DMS 273 treated with DMSO at 0.1 percent for 48 hours (cell line): ENCODE measurements around the gene CACNA1D.
"Not testable (repeated sequence)": the region's sequence is repeated elsewhere in the genome, so short reads cannot be mapped to it uniquely, and the experiment has no call there.

Source experiments
- DNase-seq: peaks from one replicate; lab custom pipeline; 2025; lab: John Stamatoyannopoulos, UW

CACNA1D gene

DNA sequence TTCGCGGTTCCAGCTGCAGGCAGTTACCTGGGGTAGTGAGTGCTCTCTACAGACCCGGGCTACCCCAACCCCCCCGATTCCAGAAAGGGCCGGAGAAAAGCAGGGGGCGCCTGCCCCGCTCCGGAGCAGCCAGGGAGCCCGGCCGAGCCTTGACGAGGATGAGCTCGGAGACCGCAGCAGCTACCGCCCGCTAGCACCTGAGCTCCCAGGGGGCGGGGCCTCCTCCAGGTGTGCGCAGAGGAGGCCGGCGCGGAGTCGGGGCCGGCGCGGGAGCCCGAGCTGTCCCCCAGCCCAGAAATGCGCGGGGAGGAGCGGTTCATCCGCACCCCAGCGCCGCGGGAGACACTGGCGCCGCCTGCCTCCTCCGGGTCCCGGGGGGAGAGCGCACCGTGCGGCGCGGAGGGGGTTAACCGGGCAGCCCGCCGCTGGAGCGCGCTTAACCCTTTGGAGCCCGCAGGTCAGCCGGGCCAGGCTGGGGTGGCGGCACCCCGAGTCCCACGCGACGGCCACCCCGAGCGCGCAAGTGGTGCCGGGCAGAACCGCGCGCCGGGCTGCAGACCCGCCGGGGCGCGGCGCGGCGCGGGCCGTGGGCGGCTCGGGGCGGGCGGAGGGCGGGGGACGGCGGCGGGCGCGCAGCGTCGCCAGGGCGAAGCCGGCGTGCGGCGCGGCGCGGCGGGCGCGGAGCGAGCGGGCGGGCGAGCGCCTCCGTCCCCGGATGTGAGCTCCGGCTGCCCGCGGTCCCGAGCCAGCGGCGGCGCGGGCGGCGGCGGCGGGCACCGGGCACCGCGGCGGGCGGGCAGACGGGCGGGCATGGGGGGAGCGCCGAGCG lies at the start of gene CACNA1D:
Gene CACNA1D, plus strand, starts transcription at position 649 of the 829 bp plus-strand sequence. CDS start 556 bp downstream, outside the sequence.
- no peak for DNase-seq

DNA sequence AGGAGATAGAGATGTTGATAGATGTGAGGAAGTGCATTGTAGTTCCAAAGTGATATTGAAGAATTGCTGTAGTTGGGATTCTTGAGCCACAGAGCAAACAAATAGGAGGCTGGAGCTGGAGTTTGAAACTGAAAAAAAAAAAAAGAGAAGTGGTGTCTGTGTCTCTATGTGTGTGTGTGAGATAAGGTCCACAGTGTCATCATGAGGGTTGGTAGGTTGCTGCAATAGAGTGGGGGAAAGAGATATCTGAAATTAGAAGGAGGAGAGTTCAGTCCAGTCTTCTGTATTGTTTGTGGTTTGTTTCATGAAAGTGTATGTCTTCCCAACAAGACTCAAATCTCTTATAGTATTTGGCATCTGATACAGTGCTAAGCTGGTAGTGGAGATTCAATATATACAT lies 37.3 kb upstream of the CACNA1D start:
- no peak for DNase-seq

DNA sequence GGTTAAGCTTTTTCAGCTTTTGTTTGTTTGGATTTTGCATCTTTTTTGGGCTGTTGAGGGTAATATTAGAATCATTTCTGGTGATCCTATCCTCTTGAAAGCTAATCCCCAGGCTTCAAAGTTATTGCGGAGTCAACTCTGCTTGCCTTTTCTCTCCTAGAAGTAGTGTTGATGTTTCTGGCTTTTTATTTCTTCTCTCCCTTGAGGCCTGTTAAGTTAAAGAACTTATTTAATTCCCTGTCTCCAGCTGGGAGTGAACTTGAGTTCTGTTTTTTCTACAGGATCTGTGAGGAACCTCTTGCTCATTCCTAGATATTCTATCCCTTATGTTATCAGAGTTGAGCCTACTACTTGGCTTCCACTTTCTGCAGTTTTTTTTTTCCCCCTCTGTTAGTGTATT lies 34.1 kb upstream of the CACNA1D start:
- DNase-seq = no peak

DNA sequence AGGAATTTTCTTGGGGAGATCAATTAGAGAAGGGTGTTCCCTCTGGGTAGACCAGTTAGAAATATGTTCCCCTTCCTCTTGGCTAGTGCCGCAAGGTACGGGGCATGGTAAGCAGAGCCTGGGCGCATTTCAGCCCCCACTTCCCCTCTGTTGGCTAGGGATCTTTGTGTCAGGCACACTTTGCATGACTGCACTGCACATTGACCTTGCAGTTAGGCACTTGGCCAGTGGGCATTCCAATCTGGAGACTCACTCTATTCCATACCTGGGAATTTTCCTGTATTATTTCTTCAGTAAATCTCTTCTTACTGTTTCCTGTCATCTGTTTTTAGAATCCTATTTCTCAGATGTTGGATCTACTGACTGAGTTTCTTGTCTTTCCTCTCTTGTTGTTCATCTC lies 30.0 kb upstream of the CACNA1D start:
- DNase-seq = no peak

DNA sequence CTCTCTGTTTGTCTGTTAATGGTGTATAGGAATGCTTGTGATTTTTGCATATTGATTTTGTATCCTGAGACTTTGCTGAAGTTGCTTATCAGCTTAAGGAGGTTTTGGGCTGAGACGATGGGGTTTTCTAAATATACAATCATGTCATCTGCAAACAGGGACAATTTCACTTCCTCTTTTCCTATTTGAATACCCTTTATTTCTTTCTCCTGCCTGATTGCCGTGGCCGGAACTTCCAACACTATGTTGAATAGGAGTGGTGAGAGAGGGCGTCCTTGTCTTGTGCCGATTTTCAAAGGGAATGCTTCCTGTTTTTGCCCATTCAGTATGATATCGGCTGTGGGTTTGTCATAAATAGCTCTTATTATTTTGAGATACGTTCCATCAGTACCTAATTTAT lies 24.7 kb upstream of the CACNA1D start:
- DNase-seq = not testable (repeated sequence)

DNA sequence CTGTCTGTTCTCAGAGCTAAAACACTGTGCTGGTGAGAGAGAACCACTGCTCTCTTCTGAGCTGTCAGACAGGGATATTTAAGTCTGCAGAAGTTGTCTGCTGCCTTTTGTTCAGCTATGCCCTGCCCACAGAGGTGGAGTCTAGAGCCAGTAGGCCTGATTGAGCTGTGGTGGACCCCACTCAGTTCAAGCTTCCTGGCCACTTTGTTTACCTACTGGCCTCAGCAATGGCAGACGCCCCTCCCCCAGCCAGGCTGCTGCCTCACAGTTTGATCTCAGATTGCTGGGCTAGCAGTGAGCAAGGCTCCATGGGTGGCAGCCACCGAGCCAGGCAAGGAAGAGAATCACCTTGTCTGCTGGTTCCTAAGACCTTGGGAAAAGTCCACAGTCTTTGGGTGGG lies 21.0 kb upstream of the CACNA1D start:
- no peak for DNase-seq

DNA sequence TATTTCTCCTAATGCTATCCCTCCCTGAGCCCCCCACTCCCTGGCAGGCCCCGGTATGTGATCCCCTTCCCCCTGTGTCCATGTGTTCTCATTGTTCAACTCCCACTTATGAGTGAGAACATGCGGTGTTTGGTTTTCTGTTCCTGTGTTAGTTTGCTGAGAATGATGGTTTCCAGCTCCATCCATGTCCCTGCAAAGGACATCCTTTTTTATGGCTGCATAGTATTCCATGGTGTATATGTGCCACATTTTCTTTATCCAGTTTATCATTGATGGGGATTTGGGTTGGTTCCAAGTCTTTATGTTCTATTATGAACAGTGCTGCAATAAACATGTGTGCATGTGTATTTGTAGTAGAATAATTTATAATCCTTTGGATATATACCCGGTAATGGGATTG lies 18.0 kb upstream of the CACNA1D start:
- not testable (repeated sequence) for DNase-seq

DNA sequence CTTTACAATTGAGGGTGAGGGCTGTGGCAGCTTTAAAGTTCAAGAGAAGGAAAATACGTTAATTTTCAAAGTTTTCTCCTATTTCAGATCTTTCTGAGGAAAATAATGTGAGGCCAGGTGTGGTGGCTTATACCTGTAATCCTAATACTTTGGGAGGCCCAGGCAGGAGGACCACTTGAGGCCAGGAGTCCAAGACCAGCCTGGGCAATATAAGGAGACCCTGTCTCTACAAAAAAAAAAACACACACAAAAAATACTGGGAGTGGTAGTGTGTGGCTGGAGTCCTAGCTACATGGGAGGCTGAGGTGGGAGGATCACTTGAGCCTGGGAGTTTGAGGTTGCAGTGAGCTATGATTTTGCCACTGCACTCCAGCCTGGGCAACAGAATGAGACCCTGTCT lies 16.7 kb upstream of the CACNA1D start:
- not testable (repeated sequence) for DNase-seq

DNA sequence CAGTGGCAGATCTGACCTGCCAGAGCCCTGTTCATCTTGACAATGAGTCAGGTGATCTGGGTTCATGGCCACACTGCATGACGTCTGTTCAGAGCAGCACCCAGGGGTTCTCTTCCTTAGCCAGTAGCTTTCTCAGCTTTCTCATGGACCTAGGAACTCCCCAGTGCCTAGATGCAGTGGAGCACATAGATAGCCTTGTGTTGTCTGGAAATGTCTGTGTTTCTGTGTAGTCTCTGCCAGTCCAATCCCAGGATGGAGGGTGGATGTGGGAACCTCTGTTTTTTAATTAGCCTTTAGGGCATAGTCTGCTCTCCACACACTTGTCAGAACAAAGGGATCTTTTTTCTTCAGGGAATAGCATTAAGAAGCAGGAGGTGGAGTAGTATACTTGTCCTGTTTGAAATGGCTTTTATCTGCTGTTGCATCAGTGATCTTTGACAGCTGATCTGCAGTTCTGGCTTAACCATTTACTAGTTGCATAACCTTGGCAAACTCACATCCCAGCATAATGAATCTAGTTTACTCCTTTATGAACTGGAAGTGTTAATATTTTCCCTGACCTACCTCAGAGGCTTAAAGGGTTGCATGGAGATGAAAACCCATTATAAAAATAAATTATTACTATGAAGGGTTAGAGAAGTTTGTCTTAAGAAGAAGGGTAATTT lies 16.1 kb upstream of the CACNA1D start:
- no peak for DNase-seq

DNA sequence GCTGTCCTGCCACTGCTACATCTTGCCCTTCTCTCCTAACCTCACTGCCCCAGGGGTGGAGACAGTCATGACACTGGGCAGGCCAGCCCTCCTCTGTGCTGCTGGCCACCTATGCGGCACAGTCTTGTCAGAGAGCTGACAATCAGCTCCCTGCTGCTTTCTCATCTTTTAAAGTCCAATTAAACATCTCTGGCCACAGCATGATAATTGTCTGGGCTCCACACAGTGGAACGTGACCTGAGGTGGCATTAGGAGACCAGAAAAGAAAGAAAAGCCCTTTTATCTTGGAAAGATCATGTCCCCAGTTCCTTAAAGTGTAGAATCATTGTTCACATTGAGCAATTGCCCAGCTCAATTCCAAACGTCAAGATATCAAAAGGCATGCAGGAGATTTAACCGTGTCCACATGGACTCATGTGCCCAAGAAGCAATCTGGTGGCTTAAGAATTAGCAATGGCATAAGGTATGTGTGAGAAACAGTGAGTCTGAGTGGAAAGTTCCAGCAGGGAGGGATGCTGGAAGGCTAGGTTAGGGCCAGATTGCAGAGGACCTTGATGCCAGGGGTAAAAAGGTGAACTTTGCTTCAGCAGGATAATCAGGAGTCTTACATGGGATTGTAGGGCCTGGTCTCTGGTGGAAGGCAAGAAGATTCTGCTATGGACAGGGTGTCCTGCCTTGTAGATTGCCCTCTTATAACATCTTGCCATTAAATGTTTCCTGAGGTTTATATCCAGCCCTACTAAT lies 15.3 kb upstream of the CACNA1D start:
- no peak for DNase-seq

DNA sequence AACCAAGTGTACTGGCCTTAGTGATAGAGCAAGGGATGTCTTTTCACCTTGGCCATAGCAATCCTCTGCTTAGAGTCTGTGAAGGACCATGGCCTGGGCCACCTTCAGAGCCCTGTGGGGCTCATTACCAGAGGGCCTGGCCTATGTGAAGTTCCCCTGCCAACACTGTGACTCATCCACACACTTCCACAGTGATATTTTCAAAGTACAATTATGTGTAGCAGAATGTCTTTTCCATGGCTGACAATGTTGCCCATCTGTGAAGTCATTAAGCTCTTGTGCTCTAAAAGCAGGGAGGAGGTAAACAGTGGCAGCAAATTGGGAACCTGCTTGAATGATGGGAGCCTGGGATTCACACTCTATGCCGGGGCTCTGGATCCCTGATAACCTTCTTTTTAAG lies 12.2 kb upstream of the CACNA1D start:
- DNase-seq = no peak

DNA sequence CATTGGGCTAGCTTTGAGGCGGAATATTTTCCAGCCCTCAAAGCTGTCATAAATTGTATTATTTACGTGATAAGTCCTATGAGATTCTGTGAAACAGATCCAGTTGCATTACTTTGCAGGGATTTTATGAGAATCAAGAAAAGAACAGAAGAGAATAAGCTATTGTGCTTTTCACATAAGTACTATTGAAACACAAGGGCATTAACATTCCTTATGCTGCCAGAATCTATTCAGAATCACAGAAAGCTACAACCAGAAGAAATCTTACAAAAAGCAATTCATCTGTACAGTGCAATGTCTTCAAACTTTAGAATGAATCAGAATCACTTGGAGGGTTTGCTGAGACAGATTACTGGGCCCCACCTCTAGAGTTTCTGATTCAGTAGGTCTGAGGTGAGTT lies 10.6 kb upstream of the CACNA1D start:
- DNase-seq = no peak

DNA sequence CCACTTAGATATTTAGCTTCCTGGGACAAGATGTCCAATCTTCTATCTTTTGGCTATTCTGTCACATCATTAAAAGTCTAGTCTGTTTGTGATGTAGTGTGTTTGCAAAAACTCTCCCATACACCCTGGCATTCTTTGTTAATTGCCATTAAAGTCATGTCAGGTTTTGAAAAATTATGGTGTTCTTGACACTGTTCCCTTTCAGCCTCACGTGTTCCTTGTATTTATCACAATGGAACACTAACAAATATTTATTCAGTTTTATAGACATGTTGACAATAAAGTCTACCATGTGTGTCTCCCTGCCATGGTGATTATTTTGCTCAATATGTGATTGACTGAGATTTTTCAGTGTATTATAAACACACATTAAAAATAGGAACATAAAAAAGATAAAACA lies 9.4 kb upstream of the CACNA1D start:
- DNase-seq = no peak

DNA sequence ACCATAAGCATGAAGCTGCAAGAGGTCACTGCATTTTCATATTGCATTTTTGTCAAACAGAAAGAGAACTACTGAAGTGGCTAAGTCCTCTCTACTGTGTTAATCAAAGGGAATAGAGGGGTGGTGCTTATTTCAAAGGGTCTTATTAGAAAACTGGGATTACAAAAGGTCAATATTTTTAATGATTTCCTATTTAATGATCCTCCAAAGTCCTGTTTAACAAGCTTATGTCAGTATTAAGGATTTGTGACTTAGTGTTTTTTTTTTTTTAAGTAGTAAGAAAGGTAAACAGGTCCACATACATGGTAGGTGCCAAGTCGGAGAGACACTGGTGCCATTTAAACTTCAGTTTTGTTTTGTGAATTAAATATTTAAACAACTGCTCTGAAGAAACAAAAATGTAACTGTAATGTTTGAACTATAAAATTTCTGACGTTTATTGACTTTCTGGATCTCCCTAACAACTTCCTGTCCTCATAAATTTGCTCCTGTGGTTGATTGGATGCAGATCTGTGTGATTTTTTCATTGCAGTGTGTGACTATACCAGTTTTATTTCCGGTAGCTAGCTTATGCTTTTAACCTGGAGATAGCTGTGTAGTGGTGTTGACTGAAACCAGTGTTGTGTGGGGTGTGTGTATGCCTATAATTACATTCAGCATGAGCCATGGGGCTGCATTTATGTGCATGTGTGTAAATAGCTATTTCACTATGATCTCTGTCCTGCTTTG lies 8.6 kb upstream of the CACNA1D start:
- no peak for DNase-seq

DNA sequence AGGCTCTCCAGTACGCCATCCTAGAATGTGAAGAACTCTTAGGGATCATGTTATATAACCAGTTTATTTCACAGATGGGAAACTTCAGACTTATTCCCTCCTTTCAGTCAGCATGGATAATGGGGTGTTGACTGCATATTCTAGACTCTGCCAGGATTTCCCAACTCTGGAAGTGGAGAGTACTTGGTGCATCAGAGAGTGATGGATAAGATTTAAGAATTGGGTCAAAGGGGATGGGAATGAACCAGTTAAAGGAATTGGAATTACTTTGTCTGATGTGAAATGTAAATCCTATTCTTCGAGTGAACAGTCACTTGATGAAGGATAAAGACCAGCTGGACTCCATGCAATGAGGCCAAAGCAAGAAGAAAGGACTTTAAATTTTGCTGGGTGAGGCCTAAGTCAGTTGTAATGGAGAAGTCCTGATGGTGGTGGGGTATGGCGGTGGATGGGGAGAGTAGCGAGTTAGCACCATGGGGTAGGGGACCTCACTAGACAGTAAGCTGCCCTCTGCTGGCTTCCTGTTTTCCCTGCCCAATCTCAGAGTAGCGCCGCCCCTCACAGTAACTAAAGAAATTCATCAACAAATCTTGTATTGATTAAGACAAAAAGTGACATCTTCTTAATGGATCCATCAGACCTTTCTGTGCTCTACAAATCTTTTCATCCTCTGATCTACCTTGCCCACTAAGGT lies 7.3 kb upstream of the CACNA1D start:
- no peak for DNase-seq

DNA sequence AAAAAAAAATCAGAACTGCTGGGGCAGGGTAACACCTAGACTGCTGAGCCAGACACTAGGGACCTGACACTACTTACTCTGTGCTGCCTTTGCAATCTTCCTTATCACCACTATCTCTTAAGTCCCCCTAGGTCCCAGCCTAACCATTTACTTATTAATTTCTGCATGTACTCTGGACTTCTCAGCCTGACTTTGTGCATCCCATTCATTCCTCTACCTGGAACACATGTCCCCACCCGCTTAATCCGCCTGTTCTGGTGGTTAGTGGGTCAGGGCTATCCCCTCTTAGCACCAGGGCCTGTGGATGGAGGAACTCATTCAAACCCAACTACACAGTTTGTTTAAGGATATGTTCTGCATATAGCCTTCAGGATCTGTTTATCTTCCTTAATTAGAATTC lies 5.0 kb upstream of the CACNA1D start:
- no peak for DNase-seq

DNA sequence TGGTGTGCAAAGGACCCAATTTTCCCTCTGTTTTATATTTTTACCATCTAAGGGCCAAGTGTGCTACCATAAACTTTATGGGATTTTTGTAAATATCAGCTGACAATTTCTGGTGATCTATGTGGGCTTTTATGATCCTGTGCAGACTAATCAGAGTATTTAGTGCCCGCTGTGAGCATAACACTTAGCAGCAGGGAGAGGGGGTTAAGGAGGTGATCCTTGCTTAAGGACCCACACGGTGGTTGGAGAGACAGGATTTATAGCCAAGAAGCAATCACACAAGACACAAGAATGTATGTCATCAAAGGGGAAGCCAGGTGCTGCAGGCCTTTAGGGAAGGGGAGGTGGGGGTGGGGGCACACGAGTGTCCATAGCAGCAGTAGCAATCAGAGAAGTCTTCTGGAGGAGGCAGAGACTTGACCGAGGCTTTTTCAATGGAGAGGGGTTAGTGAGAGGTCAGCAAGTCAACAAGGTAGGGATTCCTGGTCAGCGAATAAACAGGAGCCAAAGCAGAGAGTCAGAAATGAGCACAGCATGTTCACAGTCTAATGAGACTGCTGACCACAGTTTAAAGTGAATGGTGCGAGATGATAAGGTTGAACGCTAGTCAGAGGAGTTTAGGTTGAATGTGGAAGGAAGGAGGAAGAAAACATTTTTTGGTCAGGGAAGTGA lies 4.5 kb upstream of the CACNA1D start:
- no peak for DNase-seq

DNA sequence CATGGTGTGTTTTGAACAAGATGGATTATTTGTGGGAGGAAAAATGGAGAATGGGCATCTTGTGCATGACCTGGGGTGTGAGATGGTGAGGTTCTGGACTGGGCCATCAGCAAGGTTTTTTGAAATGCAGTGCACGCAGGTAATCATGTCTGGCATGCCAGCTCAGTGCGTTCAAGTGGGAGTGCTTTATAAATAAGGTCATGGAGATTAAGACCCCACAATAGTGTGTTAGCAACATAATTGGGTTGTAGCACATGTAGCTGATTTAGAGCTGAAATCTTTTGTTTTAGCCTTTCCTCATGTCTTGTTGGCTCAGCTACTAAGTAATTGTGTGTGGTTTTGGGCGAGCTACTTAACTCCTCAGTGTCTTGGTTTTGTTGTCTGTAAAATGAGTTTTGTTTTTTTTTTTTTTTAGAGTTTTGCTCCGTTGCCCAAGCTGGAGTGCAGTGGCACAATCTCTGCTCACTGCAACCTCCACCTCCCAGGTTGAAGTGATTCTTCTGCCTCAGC lies 3.9 kb upstream of the CACNA1D start:
- no peak for DNase-seq

DNA sequence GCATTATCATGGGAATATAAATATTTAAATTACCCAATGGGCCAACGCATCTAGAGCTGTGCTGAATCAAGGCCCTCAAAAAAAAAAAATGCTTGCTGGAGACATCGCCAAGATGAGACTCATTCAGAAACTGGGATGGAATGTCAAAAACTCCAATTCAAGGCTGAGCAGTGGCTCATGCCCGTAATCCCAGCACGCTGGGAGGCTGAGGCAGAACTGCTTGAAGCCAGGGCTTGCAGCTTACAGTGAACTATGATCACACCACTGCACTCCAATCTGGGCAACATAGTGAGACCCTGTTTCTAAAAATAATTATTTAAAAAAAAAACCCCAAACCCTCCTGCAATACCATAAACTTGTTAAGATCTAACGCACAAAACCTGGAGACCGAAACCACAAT lies 3.1 kb upstream of the CACNA1D start:
- no peak for DNase-seq

DNA sequence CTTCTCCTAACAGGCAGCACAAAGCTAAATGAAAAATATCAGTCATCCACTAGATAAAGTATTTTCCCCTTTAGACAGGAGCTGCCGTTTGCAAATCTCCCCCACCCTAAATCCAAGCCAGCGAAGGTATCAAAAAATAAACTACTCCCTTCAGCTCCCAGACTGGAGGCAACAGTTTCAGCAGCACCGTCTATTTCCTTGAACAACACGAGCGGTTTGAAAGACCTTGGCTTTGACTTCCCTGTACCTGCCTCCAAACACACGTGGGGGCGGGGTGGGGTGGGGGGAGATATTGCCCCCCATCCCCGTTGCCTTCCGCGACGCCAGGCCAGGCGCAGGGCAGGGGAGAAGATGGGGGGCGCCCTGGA lies 832 bp upstream of the CACNA1D start:
- DNase-seq = no peak

DNA sequence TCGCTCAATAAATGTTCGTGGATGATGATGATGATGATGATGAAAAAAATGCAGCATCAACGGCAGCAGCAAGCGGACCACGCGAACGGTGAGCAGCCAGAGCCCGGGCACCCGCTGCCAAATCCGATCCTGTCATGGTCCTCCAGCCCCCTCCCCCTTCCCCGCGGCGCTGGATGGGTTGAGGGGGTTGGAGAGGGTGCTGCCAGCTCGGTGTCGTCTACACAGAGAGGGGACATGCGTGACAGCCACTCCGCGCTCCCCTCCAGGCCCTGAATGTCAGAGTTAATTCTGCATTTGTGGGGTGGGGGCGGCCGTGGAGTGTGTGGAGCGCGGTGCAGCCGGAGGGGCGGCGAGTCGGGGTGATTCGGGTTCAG lies 722 bp downstream of the CACNA1D start:
- DNase-seq = no peak
